Endometrial microvascular endothelial cells (primary cell): ENCODE results near the gene KRT40. TPM values are rescaled to one million over a fixed set of nuclear protein-coding genes. Genes with fewer than 3 reads are reported as not detected.

Source experiments
- in situ Hi-C: cut with HindIII; loops from 2 replicates; pipeline ENCODE4 v1.10.0; 2017; ENCODE audit warnings: low sequenced_read_pairs, low pct_unique_long_range_greater_than_20kb; ENCODE audit errors: inconsistent ontology term
- total RNA-seq: library from RNA; depleted of rRNA; stranded (reverse); fragments of >200 nt; gene quantifications from one replicate; pipeline ENCODE4 v1.2.3, GENCODE V29; 2015; ENCODE audit errors: inconsistent ontology term

The KRT40 gene
- total RNA-seq, 1 donor from 2014 or later, result not detected

DNA sequence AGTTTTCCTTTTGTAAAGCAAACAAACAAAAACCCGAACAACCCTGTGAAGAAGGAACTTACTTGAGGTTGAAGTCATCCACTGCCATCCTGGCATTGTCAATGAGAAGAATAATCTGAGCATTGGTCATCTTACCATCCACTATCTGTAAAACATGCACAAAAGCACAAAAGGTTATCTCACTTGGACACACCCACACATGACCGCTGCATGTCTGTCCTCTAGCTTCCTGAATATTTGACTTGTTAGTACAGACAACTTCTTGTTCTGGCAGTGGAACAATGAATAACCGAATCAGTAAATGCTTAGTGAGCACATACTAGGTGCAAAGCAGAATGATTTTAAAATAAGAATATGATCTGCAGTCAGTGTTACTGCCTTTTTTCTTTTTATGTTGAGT is 52.8 kb downstream of the KRT40 start:
- in situ Hi-C loops, result no loop called here

Other genes with a start within 250 kb of the KRT40 start
- gene KRT25, start 229.0 kb downstream of the KRT40 start, total RNA-seq, result not detected
- gene KRT26, start 212.1 kb downstream of the KRT40 start, total RNA-seq, result not detected
- not detected for gene KRT27, start 201.8 kb downstream of the KRT40 start, total RNA-seq
- gene KRT28, start 184.4 kb downstream of the KRT40 start, total RNA-seq, result not detected
- gene KRT10, start 161.7 kb downstream of the KRT40 start, total RNA-seq, result 6.4 TPM
- gene KRT12, start 117.1 kb downstream of the KRT40 start, total RNA-seq, result not detected
- gene KRT20, start 99.1 kb downstream of the KRT40 start, total RNA-seq, result not detected
- gene KRT23, start 46.7 kb downstream of the KRT40 start, total RNA-seq, result not detected
- not detected for gene KRT39, start 17.4 kb downstream of the KRT40 start, total RNA-seq
- gene KRTAP3-3, start 9.8 kb upstream of the KRT40 start, total RNA-seq, result not detected
- gene KRTAP3-2, start 15.6 kb upstream of the KRT40 start, total RNA-seq, result not detected
- not detected for gene KRTAP3-1, start 24.8 kb upstream of the KRT40 start, total RNA-seq
- gene KRTAP1-5, start 42.9 kb upstream of the KRT40 start, total RNA-seq, result not detected
- gene KRTAP1-4, start 45.9 kb upstream of the KRT40 start, total RNA-seq, result not detected
- not detected for gene KRTAP1-3, start 50.5 kb upstream of the KRT40 start, total RNA-seq
- not detected for gene KRTAP1-1, start 57.1 kb upstream of the KRT40 start, total RNA-seq
- gene KRTAP2-1, start 63.0 kb upstream of the KRT40 start, total RNA-seq, result not detected
- not detected for gene KRTAP2-2, start 70.9 kb upstream of the KRT40 start, total RNA-seq
- not detected for gene KRTAP2-3, start 75.8 kb upstream of the KRT40 start, total RNA-seq
- not detected for gene KRTAP2-4, start 81.6 kb upstream of the KRT40 start, total RNA-seq
- gene KRTAP4-7, start 99.8 kb upstream of the KRT40 start, total RNA-seq, result not detected
- gene KRTAP4-8, start 113.8 kb upstream of the KRT40 start, total RNA-seq, result not detected
- not detected for gene KRTAP4-16, start 117.9 kb upstream of the KRT40 start, total RNA-seq
- not detected for gene KRTAP4-9, start 121.1 kb upstream of the KRT40 start, total RNA-seq
- not detected for gene KRTAP4-11, start 134.0 kb upstream of the KRT40 start, total RNA-seq
- gene KRTAP4-12, start 139.9 kb upstream of the KRT40 start, total RNA-seq, result not detected
- gene KRTAP4-6, start 156.2 kb upstream of the KRT40 start, total RNA-seq, result not detected
- gene KRTAP4-5, start 165.5 kb upstream of the KRT40 start, total RNA-seq, result not detected
- gene KRTAP4-4, start 176.4 kb upstream of the KRT40 start, total RNA-seq, result not detected
- gene KRTAP4-3, start 183.9 kb upstream of the KRT40 start, total RNA-seq, result not detected
- gene KRTAP4-2, start 193.9 kb upstream of the KRT40 start, total RNA-seq, result not detected
- gene KRTAP4-1, start 200.6 kb upstream of the KRT40 start, total RNA-seq, result not detected
- gene KRTAP9-1, start 205.6 kb upstream of the KRT40 start, total RNA-seq, result not detected
- not detected for gene KRTAP9-2, start 242.3 kb upstream of the KRT40 start, total RNA-seq
- not detected for gene KRTAP9-3, start 248.1 kb upstream of the KRT40 start, total RNA-seq